ENCODE results near the gene AGPS.
"Not testable (repeated sequence)": the region's sequence is repeated elsewhere in the genome, so short reads cannot be mapped to it uniquely, and the experiment has no call there.

AGPS gene

DNA sequence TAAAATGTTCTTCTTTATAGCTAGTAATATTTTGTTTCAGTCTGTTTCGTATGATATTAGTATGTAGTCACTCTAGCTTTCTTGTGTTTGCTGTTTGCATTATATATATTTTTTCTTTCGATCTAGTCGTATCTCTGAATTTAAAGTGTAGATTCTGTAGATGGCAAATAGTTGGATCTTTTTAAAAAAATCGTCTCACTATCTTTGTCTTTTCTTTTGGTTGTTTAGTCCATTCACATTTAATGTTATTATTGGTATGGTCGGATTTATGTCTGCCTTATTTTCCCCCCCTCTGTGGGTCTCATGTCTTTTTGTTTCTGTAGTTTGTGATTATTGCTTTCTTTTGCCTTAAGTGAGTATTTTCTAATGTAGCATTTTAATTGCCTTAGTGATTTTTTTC is 84.3 kb downstream of the AGPS start:
- no peak for DNase-seq

GRCh38 chr2:177478029-177478428 is 85.5 kb downstream of the AGPS start:
- DNase-seq: no peak

GRCh38 chr2:177478907-177479306 is 86.3 kb downstream of the AGPS start:
- no peak for DNase-seq

- DNase-seq: no peak
Measured at GRCh38 chr2:177482195-177482594, 89.6 kb downstream of the AGPS start.

- no peak for DNase-seq
Measured at GRCh38 chr2:177483531-177483930, 91.0 kb downstream of the AGPS start.

DNA sequence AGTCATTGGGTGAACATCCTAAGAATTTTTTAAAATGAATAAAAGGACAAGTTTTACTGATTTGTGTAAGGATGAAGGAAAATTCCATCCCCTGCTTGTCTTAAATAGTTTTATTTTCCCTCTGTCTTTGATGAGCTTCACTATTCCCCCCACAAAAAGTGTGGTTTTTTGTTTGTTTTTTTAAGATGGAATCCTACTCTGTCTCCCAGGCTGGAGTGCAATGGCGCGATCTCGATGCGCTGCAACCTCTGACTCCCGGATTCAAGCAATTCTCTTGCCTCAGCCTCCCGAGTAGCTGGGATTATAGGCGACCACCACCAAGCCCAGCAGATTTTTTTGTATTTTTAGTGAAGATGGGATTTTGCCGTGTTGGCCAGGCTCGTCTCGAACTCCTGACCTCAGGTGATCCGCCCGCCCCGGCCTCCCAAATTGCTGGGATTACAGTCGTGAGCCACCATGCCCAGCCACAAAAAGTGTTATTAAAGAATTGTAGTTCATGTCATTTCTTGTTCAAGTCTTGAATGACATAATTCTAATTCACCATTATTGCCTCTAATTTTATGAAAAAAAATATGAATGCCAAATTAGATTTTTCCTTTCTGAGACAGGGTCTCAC is 91.7 kb downstream of the AGPS start:
- no peak for DNase-seq

- DNase-seq: not testable (repeated sequence)
Measured at GRCh38 chr2:177485657-177486056, 93.1 kb downstream of the AGPS start.

- DNase-seq: peak in 1 of 2 donors; percentile 11
Measured at GRCh38 chr2:177489719-177490301, 97.2 kb downstream of the AGPS start.

DNA sequence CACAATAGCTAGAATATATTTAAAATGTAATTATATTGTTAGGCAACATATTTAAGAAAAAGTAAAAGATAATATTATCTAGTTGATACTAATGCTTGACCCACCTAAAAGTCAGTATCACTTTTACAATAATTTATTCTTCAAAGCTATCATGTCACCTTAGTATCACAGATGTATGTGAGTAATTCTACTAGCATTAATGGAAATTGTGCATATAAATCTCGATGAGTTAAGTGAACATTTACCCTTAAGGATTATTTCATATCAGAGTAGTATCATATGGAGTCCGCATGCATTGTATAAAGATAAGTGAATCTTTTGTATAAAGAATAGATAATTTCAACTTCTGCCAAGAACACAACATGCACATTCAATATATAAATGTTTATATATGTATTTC is 103.4 kb downstream of the AGPS start:
- DNase-seq: no peak

DNA sequence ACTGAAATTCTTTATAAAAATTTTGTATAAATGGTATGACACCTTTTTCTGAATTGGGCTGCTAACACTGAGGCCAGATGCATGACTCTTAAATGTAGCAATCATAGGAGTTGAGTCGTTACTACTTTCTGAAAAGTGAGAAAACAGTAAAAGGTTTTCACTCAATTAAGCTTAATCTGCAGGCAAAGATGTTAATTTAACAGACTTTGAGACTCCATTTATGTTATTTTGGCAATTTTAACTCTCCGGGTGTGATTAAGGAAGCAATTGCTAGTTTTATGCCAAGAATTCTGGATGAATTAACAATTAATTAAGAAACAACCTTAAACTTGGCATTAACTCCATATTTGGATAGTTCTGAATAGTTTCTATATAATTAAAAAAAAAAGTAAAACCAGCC is 104.3 kb downstream of the AGPS start:
- DNase-seq: no peak

DNA sequence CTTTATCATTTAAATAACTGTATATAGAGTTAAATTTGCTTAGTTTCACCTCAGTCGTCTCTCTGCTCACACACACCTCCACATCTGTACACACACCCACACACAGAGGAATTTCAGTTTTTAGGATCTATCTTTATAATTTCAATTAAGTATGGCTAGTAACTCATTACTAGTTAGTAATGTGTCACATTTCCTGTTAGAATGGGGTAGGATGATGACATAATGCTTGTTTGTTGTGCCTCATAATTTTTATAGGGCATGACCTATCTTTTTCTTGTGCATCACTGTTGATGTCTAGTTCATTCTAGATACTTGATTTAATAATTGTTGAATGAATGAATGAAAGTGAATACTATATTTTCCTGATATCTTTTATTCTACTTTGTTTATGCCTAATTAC is 108.6 kb downstream of the AGPS start:
- no peak for DNase-seq

DNA sequence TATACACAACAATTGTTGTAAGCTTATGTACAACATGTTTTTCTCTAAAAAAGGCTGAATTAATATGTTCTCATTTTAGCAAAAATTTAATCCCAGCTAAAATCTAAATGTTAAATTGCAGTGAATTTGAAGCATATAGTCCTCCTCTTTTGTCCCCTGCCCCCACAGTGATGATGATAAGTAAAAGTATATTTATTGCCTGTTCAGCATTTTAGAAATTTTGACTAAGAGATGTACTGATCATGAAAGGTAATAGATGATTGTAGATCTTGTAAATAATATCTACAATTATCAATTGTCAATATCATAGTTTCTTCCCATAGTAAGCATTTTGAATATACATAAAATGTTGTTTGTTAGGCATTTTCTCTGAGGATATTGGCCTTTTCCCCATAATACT is 113.9 kb downstream of the AGPS start:
- no peak for DNase-seq

- no peak for DNase-seq
Measured at GRCh38 chr2:177506998-177507397, 114.4 kb downstream of the AGPS start.

DNA sequence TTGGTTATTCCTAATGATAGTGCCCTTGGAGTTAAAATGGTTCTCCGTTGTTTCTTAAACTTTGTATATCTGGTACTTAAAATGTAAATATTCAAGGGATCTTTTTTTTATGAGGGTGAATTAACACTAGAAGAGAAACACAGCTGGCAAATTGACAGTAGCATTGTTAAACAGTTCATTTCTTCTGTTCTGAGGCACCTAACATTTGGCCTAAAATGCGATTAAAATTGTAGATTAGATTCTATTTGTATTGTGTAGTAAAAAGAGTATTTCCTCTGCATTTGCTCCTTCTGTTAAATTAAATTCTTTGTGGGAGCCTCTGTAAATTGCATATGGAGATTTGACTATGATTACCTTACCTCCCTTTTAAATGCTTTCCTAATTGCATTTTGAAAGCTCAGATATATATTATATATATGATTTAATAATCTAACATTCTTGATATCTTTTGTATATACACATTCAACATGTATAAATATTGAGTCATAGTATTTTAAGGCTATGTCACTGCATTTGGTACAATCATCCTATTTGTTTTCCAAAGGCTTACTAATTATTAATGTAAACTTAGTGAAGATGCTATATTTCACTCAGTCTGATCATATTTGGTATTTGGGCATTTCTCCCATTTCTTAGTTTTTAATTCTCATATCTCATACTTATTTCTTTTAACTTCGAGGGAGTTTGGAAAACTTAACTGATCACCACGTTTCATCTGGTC is 124.4 kb downstream of the AGPS start:
- no peak for DNase-seq

- no peak for DNase-seq
Measured at GRCh38 chr2:177518754-177519153, 126.2 kb downstream of the AGPS start.

DNA sequence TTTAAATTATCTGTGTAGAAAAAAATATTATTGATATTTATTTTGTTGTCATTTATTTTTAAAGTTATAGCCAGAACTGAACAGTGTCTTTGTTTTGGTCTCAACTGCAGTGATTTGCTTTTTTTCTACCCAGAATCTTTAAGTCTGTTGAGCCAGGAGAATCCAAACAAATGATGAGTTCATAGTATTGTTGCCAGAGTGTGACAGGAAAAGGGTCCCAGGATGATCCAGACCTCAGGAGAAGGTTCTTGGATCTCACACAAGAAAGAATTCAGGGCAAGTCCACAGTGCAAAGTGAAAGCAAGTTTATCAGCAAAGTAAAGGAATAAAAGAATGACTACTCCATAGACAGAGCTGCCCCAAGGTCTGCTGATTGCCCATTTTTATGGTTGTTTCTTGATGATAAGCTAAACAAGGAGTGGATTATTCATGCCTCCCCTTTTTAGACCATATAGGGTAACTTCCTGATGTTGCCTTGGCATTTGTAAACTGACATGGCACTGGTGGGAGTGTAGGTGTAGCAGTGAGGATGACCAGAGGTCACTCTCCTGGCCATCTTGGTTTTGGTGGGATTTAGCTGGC is 127.1 kb downstream of the AGPS start:
- DNase-seq: no peak

DNA sequence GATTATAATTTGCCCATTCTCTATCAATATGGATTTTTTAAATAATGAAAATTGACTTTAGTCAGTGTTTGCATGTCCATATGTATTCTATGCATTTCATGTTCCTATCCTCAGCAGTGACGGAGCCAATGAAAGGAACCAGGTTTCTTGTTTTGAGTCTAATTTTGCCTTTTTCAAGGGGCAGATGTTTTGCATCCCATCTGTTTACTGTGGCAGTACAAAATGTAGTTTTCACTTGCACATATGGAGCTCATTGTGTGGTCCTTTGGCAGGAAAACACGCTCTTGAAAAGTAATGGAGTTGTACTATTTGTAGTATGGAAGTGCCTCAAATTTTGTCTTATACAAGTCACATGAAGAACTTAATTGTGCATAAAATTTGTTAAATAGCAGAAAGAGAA is 127.8 kb downstream of the AGPS start:
- DNase-seq: no peak

DNA sequence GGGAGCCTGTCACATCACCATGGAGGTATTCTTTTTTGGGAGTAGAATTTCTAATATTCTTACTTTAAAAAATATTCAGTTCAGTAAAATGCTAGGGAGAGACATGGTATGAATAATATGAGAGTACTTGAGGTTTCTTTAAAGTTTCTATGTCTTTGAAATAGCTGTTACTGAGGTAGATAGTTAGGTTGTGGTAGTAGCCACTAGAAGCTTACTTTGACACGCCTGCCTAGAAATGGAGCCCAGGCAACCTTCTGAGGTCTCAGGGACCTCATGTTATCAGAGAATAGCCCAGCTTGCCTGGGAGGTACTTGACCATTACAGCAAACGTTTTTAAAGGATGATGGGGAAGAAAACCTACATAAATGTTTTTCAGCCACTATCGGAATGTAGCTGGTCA is 131.2 kb downstream of the AGPS start:
- DNase-seq: no peak

GRCh38 chr2:177525351-177525924 is 132.9 kb downstream of the AGPS start:
- DNase-seq: no peak

GRCh38 chr2:177528351-177528933 is 135.9 kb downstream of the AGPS start:
- DNase-seq: no peak

GRCh38 chr2:177529166-177529565 is 136.6 kb downstream of the AGPS start:
- DNase-seq: no peak

GRCh38 chr2:177530561-177530960 is 138.0 kb downstream of the AGPS start:
- DNase-seq: no peak

DNA sequence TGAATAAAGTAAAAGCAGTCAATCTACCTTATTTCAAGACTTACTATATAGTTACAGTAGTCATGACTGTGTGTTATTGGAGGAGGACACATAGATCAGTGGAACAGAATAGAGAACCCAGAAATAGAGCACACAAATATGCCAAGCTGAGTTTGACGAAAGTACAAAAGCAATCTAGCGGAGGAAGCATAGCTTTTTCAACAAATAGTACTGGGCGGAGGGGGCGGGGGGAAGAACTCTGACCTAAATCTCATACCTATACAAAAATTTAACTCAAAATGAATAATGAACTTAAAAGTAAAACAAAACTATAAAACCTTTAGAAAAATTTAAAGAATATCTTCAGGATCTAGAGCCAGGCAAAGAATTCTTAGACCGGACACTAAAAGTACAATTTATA is 139.1 kb downstream of the AGPS start:
- no peak for DNase-seq
